DND-41 (cell line): ENCODE measurements around the gene TMPRSS11D.

Experiments used
- ATAC-seq: fragments of 200-7000 bp; cut with Tn5 transposase; 3 replicates; pipeline ENCODE4 v1.9.1; 2021; ENCODE audit warnings: low read depth; ENCODE audit not compliant: insufficient read depth
- DNase-seq: peaks from one replicate; pipeline ENCODE4 v3.0.0-alpha.2; 2020
- H2AFZ ChIP-seq: 2 replicates; pipeline ENCODE4 v1.6.0; 2012; ENCODE audit warnings: low read depth, low read length
- H3K27ac ChIP-seq: 2 replicates; pipeline ENCODE4 v1.5.1; 2012; ENCODE audit warnings: low read length, inconsistent platforms
- H3K27me3 ChIP-seq: fragments of 200-600 bp; sonication (generic); 2 replicates; pipeline ENCODE4 v1.6.0; 2012; ENCODE audit warnings: low read length, mild to moderate bottlenecking, inconsistent platforms; ENCODE audit not compliant: insufficient read depth, poor library complexity
- H3K36me3 ChIP-seq: 2 replicates; pipeline ENCODE4 v1.5.1; 2012; ENCODE audit warnings: low read length, inconsistent platforms; ENCODE audit not compliant: insufficient read depth
- H3K4me1 ChIP-seq: 2 replicates; pipeline ENCODE4 v1.5.1; 2012; ENCODE audit warnings: mild to moderate bottlenecking, low read length; ENCODE audit not compliant: insufficient read depth
- H3K4me2 ChIP-seq: 2 replicates; pipeline ENCODE4 v1.6.0; 2012; ENCODE audit warnings: mild to moderate bottlenecking, moderate library complexity, low read length, inconsistent platforms; ENCODE audit not compliant: insufficient read depth
- H3K4me3 ChIP-seq, 2 experiments: fragments of 200-600 bp in 1 of 2; shearing (Covaris generic) in 1 of 2; 2 replicates each; pipeline ENCODE4 v1.5.1; 2012 to 2016; ENCODE audit warnings: inconsistent platforms in 2 of 2, low read length in 2 of 2, mild to moderate bottlenecking in 2 of 2, low read depth in 1 of 2, moderate library complexity in 1 of 2
- H3K79me2 ChIP-seq: 2 replicates; pipeline ENCODE4 v1.6.0; 2012; ENCODE audit warnings: low read length, inconsistent platforms; ENCODE audit not compliant: insufficient read depth
- H3K9ac ChIP-seq: 2 replicates; pipeline ENCODE4 v1.6.0; 2012; ENCODE audit warnings: low read depth, mild to moderate bottlenecking, inconsistent platforms, low read length, moderate library complexity
- H3K9me3 ChIP-seq: 2 replicates; pipeline ENCODE4 v1.5.1; 2012; ENCODE audit warnings: low read length, moderate library complexity, mild to moderate bottlenecking, inconsistent platforms; ENCODE audit not compliant: insufficient read depth, severe bottlenecking
- H4K20me1 ChIP-seq: 2 replicates; pipeline ENCODE4 v1.6.0; 2012; ENCODE audit warnings: low read length; ENCODE audit not compliant: insufficient read depth
- CTCF ChIP-seq: IDR thresholded peaks from 2 replicates; pipeline ENCODE4 v1.5.1; 2012; ENCODE audit warnings: borderline replicate concordance, low read length, moderate library complexity, mild to moderate bottlenecking; ENCODE audit not compliant: poor library complexity, severe bottlenecking; ENCODE audit errors: extremely low read depth
- EZH2 ChIP-seq: IDR thresholded peaks from 3 replicates; pipeline ENCODE4 v1.6.1; 2012; ENCODE audit warnings: borderline replicate concordance, low read depth, mild to moderate bottlenecking, moderate library complexity, low read length, inconsistent platforms; ENCODE audit not compliant: severe bottlenecking

TMPRSS11D gene

GRCh38 chr4:67928546-67928945, 44.7 kb upstream of the TMPRSS11D start:
- TF ChIP-seq EZH2 (no peak), CTCF (no peak)
- no peak overlapping the region for H3K27ac ChIP-seq
- H3K27me3 ChIP-seq: no peaks in the 10 kb centered on the region
- no peaks in the 10 kb centered on the region for H4K20me1 ChIP-seq
- DNase-seq (no peak), ATAC-seq (no peak)
- H3K9me3 ChIP-seq: peaks cover 10% of the 10 kb centered on the region
- no peak overlapping the region for H2AFZ ChIP-seq
- H3K36me3 ChIP-seq: no peaks in the 10 kb centered on the region
- H3K79me2 ChIP-seq: no peaks in the 10 kb centered on the region
- H3K4me3 ChIP-seq: no peak overlapping the region
- no peak overlapping the region for H3K9ac ChIP-seq
- no peak overlapping the region for H3K4me2 ChIP-seq
- H3K4me1 ChIP-seq: peaks cover 2% of the 10 kb centered on the region

GRCh38 chr4:67927251-67927650, 43.4 kb upstream of the TMPRSS11D start:
- Histone ChIP-seq H3K4me1 (no peaks in the 10 kb centered on the region), H3K9me3 (peaks cover 10% of the 10 kb centered on the region), H3K9ac (no peak overlapping the region), H3K36me3 (no peaks in the 10 kb centered on the region), H2AFZ (no peak overlapping the region), H3K4me3 (no peak overlapping the region), H3K27me3 (no peaks in the 10 kb centered on the region), H3K79me2 (no peaks in the 10 kb centered on the region), H3K27ac (no peak overlapping the region), H3K4me2 (no peak overlapping the region), H4K20me1 (no peaks in the 10 kb centered on the region)
- no peak for ATAC-seq
- no peak for DNase-seq
- no peak for TF ChIP-seq EZH2
- TF ChIP-seq CTCF: no peak

GRCh38 chr4:67926485-67926884, 42.7 kb upstream of the TMPRSS11D start:
- Histone ChIP-seq H3K27ac (no peak overlapping the region), H4K20me1 (no peaks in the 10 kb centered on the region), H3K4me3 (no peak overlapping the region), H3K9ac (no peak overlapping the region), H3K36me3 (no peaks in the 10 kb centered on the region), H2AFZ (no peak overlapping the region), H3K4me2 (no peak overlapping the region), H3K9me3 (peaks cover 10% of the 10 kb centered on the region), H3K27me3 (no peaks in the 10 kb centered on the region), H3K79me2 (no peaks in the 10 kb centered on the region), H3K4me1 (no peaks in the 10 kb centered on the region)
- no peak for ATAC-seq
- DNase-seq: no peak
- TF ChIP-seq EZH2 (no peak), CTCF (no peak)

GRCh38 chr4:67922697-67923096, 38.9 kb upstream of the TMPRSS11D start:
- ATAC-seq (no peak), DNase-seq (no peak)
- H3K27me3 ChIP-seq: no peaks in the 10 kb centered on the region
- H3K36me3 ChIP-seq: no peaks in the 10 kb centered on the region
- no peaks in the 10 kb centered on the region for H3K4me1 ChIP-seq
- H3K4me3 ChIP-seq: no peak overlapping the region
- H2AFZ ChIP-seq: no peak overlapping the region
- TF ChIP-seq EZH2: no peak
- TF ChIP-seq CTCF: no peak
- no peaks in the 10 kb centered on the region for H3K79me2 ChIP-seq
- no peaks in the 10 kb centered on the region for H4K20me1 ChIP-seq
- H3K4me2 ChIP-seq: no peak overlapping the region
- no peak overlapping the region for H3K27ac ChIP-seq
- H3K9me3 ChIP-seq: peaks cover 10% of the 10 kb centered on the region
- no peak overlapping the region for H3K9ac ChIP-seq
